Osteoblast (primary cell): ENCODE results near the gene PRKCE. TPM values are rescaled to one million over a fixed set of nuclear protein-coding genes. Genes with fewer than 3 reads are reported as not detected.

Source experiments
- DNase-seq: peaks from one replicate; pipeline ENCODE4 v3.0.0; 2011; ENCODE audit warnings: low spot score, mixed read lengths; ENCODE audit not compliant: insufficient read length; ENCODE audit errors: missing footprints
- H2AFZ ChIP-seq: 2 replicates; pipeline ENCODE4 v1.6.0; 2011; ENCODE audit warnings: mild to moderate bottlenecking, low read length
- H3K27ac ChIP-seq: 2 replicates; pipeline ENCODE4 v1.5.1; 2011; ENCODE audit warnings: mild to moderate bottlenecking, low read depth, low read length, moderate library complexity
- H3K27me3 ChIP-seq: 2 replicates; pipeline ENCODE4 v1.6.0; 2012; ENCODE audit warnings: mild to moderate bottlenecking, control low read depth, inconsistent platforms, low read length, moderate library complexity; ENCODE audit not compliant: insufficient read depth
- H3K36me3 ChIP-seq: 2 replicates; pipeline ENCODE4 v1.5.1; 2011; ENCODE audit warnings: mild to moderate bottlenecking, low read length, control low read depth, moderate library complexity; ENCODE audit not compliant: insufficient read depth
- H3K4me1 ChIP-seq: 2 replicates; pipeline ENCODE4 v1.5.1; 2011; ENCODE audit warnings: mild to moderate bottlenecking, low read length, control low read depth, moderate library complexity; ENCODE audit not compliant: insufficient read depth
- H3K4me2 ChIP-seq: 2 replicates; pipeline ENCODE4 v1.6.0; 2011; ENCODE audit warnings: mild to moderate bottlenecking, low read length; ENCODE audit not compliant: insufficient read depth
- H3K4me3 ChIP-seq: fragments of 200-600 bp; sonication (generic); 3 replicates; pipeline ENCODE4 v1.5.1; 2012; ENCODE audit warnings: mild to moderate bottlenecking, low read length, inconsistent platforms; ENCODE audit not compliant: insufficient read depth
- H3K79me2 ChIP-seq: 2 replicates; pipeline ENCODE4 v1.6.0; 2012; ENCODE audit warnings: mild to moderate bottlenecking, low read length, control low read depth, inconsistent platforms; ENCODE audit not compliant: insufficient read depth
- H3K9me3 ChIP-seq: 2 replicates; pipeline ENCODE4 v1.5.1; 2011; ENCODE audit warnings: low read depth, low read length, control low read depth
- H4K20me1 ChIP-seq: 2 replicates; pipeline ENCODE4 v1.6.0; 2012; ENCODE audit warnings: mild to moderate bottlenecking, low read length, control low read depth; ENCODE audit not compliant: insufficient read depth
- total RNA-seq: library from RNA; depleted of rRNA; stranded (reverse); fragments of >200 nt; gene quantifications from 2 replicates; pipeline ENCODE4 v1.2.3, GENCODE V29; 2012
- TF ChIP-seq, protein P1 (sequence below): IDR thresholded peaks from 2 replicates; pipeline ENCODE4 v1.5.1; 2011; ENCODE audit warnings: mild to moderate bottlenecking, low read depth, low read length, moderate library complexity; ENCODE audit errors: extremely low read depth

Gene PRKCE
- total RNA-seq, 1 donor: 22.1 TPM

DNA sequence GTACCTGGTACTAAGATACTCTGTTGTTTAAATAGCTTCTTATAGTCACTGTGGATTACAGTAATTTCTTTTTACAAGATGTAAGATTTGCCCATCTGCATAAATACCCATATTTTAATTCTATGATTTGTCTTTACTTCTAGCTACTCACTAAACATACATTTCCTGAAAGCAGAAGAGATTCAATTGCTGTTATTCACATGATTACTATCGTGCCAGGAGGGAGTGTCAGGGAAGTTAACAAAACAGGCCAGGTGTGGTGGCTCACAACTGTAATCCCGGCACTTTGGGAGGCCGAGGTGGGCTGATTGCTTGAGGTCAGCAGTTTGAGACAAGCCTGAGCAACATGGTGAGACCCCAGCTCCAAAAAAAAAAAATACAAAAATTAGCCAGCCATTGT, 33.8 kb downstream of the PRKCE start:
- no peak for DNase-seq
- Histone ChIP-seq H3K4me1 (peaks cover 10% of the 10 kb centered on the region), H3K27ac (no peak overlapping the region), H3K4me3 (no peak overlapping the region), H3K4me2 (no peak overlapping the region), H3K27me3 (no peaks in the 10 kb centered on the region), H4K20me1 (peaks cover 7% of the 10 kb centered on the region), H3K36me3 (no peaks in the 10 kb centered on the region), H3K79me2 (no peaks in the 10 kb centered on the region), H2AFZ (no peak overlapping the region), H3K9me3 (no peaks in the 10 kb centered on the region)
- TF ChIP-seq, protein P1, sequence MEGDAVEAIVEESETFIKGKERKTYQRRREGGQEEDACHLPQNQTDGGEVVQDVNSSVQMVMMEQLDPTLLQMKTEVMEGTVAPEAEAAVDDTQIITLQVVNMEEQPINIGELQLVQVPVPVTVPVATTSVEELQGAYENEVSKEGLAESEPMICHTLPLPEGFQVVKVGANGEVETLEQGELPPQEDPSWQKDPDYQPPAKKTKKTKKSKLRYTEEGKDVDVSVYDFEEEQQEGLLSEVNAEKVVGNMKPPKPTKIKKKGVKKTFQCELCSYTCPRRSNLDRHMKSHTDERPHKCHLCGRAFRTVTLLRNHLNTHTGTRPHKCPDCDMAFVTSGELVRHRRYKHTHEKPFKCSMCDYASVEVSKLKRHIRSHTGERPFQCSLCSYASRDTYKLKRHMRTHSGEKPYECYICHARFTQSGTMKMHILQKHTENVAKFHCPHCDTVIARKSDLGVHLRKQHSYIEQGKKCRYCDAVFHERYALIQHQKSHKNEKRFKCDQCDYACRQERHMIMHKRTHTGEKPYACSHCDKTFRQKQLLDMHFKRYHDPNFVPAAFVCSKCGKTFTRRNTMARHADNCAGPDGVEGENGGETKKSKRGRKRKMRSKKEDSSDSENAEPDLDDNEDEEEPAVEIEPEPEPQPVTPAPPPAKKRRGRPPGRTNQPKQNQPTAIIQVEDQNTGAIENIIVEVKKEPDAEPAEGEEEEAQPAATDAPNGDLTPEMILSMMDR: no peak

DNA sequence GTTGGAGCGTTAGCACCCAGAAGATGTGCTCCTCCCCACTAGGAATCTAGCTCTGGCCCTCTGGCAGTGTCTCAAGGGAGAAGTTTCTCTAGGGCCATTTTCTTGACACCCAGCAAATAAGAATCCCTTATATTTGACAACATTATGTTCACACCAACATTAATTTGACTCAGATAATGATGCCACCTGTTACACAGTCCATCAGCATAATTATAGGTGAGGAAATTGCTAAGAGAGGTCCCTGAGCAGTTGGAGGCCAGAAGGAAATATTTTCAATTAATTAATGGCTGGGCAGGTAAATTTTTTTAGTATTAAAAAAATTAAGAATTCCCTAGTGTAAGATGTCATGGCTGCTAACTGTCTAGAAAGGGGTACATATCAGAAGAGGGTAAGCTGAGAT, 36.5 kb downstream of the PRKCE start:
- DNase-seq: no peak
- Histone ChIP-seq H3K9me3 (no peaks in the 10 kb centered on the region), H3K79me2 (peaks cover 6% of the 10 kb centered on the region), H3K27me3 (no peaks in the 10 kb centered on the region), H3K4me3 (no peak overlapping the region), H2AFZ (no peak overlapping the region), H3K36me3 (no peaks in the 10 kb centered on the region), H3K4me1 (no peaks in the 10 kb centered on the region), H3K27ac (no peak overlapping the region), H4K20me1 (peaks cover 10% of the 10 kb centered on the region), H3K4me2 (no peak overlapping the region)
- TF ChIP-seq, protein P1: no peak

DNA sequence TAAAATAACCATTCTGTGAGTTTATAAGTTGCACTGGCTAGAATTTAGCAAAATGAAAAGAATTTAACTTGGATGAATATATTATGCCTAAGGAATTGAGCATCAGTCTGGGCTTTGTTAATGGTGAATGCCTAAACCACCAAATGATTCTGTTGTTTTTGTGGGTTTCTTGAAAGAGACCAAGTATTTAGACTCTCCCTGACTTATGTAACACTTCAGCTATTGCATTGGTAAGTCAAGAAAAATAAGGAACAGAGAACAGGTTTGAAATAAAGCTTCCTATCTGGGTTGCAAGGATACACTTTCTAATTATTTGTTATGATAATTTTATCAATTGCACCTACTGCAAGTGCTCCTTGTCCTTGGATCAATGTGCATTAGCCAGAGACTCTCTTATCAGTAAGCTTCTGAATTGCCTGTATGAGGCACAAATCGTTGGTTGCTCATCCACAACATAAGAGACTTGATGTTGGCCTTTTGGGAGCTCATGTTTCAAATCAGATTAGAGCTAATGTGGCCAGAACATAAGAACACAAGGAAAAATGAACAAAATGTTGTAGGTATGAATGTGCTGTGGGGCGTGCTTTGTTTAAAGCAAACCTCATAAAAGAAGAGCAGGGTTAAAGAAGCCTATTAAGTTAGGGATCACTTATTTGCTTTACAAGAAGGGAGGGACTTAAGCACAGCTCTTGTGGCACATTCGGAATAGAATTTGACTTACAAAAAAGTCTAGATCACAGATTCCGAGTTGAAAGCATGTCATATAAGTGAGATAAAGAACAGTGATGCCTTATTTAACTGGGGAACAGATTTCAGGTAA, 37.2 kb downstream of the PRKCE start:
- Histone ChIP-seq H3K79me2 (peaks cover 6% of the 10 kb centered on the region), H3K36me3 (no peaks in the 10 kb centered on the region), H3K4me1 (no peaks in the 10 kb centered on the region), H2AFZ (no peak overlapping the region), H3K27me3 (no peaks in the 10 kb centered on the region), H3K27ac (no peak overlapping the region), H3K9me3 (no peaks in the 10 kb centered on the region), H3K4me3 (no peak overlapping the region), H3K4me2 (no peak overlapping the region), H4K20me1 (peaks cover 10% of the 10 kb centered on the region)
- no peak for DNase-seq
- TF ChIP-seq, protein P1: no peak

DNA sequence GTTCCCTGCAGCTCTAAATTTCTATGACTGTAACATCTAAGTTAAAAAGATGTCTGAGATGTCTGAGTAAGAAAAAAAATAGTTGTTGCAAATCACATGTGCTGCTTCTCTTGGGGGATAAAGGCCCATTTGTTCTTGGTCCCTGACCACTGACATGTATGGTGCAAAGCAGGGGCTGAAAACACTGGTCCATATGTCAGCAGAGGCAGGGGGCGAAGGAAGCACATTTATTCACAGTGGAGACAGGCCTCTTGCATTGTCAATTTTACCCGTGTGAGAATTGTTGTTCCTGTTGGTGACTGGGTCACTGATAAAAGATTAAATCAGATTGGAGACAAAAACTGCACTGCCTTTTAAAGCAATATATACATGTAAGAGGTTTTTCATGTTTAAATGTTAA, 38.8 kb downstream of the PRKCE start:
- H3K79me2 ChIP-seq: peaks cover 7% of the 10 kb centered on the region
- H3K9me3 ChIP-seq: no peaks in the 10 kb centered on the region
- no peak overlapping the region for H2AFZ ChIP-seq
- H4K20me1 ChIP-seq: peaks cover 15% of the 10 kb centered on the region
- TF ChIP-seq, protein P1: no peak
- no peak overlapping the region for H3K4me3 ChIP-seq
- no peak for DNase-seq
- no peak overlapping the region for H3K4me2 ChIP-seq
- no peaks in the 10 kb centered on the region for H3K4me1 ChIP-seq
- H3K36me3 ChIP-seq: no peaks in the 10 kb centered on the region
- H3K27ac ChIP-seq: no peak overlapping the region
- H3K27me3 ChIP-seq: no peaks in the 10 kb centered on the region
